Stimulated activated CD8-positive, alpha-beta memory T cell treated with anti-CD3 and anti-CD28 coated beads, Interleukin-12 subunit alpha, Interleukin-12 subunit beta, amount 100 ng/mL, for 24 hours (primary cell): Measurements from ENCODE around the gene ARHGAP6.

Source experiments
- DNase-seq: peaks from one replicate; pipeline ENCODE4 v3.0.0-alpha.2; 2020; ENCODE audit errors: extremely low read depth

Gene ARHGAP6

GRCh38 chrX:11351375-11352295 is 314.1 kb downstream of the ARHGAP6 start:
- no peak for DNase-seq

DNA sequence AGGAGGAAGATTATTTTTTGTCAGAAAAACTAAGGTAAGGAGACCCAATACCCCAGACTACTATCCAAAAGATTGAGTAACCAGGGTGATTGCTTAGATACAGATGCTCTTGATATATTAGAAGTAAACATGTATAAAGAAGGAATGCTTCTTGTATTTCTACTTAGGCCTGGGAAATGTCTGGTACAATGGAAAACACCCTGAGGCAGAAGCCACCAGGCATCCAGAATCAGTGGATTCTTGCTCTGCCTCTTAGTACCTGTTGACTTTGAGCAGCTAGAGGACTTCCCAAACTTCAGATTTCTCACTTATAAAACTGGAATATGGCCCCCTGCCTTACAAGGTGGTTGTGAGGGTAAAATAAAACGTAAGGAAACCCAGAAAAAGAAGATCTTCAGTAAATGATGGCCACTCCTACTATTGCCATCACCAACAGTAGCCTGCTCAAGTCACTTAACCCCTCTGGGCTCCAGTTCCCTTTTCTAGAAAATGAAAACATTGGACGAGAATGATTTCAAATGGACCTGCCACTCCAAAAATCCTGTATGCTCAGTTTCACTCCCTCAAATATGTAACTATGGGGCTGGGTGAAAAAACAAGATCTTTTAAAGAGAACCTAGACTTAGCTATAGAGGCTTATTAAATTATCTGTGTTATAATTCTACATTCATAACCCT is 315.9 kb downstream of the ARHGAP6 start:
- no peak for DNase-seq

GRCh38 chrX:11349020-11349419 is 316.7 kb downstream of the ARHGAP6 start:
- DNase-seq, result no peak

- no peak for DNase-seq
These were observed 318.4 kb downstream of the ARHGAP6 start for GRCh38 chrX:11347300-11347699.

GRCh38 chrX:11346121-11346682 is 319.5 kb downstream of the ARHGAP6 start:
- DNase-seq, result no peak

- DNase-seq, result no peak
These were observed 323.0 kb downstream of the ARHGAP6 start for GRCh38 chrX:11342673-11343072.

GRCh38 chrX:11341274-11342201 is 324.2 kb downstream of the ARHGAP6 start:
- DNase-seq, result no peak

- DNase-seq, result no peak
These were observed 328.3 kb downstream of the ARHGAP6 start for GRCh38 chrX:11337292-11338009.

GRCh38 chrX:11336201-11336600 is 329.5 kb downstream of the ARHGAP6 start:
- no peak for DNase-seq

DNA sequence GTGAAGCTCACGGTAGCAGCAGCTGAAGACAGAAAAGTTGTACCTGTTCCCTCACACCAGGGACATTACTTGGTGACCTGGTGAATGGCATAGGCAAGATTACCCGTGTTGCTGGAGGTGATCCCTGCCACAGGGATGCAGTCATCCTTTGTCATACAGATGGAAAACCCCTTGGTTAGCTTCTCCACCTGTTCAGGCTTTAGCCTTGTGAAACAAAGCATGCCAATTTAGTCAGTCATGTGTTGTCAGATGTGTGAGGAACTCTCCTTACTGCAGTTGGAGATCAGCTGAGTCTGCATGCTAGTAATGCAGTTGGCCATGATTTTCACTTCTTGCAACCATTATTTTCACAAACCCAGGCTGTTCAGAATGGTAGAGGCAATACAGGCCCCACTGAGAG is 331.6 kb downstream of the ARHGAP6 start:
- DNase-seq, result no peak

DNA sequence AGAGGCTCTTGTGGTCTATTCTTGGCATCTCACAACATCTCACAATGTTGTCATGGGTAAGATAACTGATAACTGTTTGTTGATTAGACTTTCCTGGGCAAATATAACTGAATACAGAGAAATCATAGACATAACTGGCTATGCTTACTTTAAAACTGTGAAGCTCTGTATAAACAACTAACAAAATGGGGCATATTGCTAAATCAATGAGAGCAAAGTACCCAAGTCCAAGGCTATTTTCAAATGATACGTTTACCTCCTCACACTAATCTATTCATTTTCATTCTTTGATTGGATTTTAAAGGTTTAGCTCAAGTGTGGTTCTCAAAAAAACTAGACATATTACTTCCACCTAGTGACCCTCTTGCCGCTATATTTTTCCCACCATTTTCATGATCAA is 333.9 kb downstream of the ARHGAP6 start:
- DNase-seq, result no peak

DNA sequence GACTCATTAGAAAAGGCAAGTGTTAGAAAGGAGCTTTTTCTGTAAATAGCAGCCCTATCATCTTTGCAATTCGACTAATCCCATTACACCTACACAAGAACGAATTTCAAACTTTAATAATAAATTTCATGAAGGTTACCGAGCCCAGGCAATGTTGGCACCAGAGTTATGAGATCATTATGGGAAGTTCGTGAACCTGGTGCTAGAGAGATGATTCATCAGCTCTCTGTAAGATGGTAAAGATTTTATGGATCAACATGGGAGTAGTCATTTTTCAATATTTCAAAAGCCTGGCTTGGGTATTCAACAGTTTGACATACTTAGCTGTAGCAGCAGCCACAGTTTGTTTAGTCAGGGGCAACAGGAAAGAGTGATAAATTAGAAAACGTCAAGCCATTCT is 336.7 kb downstream of the ARHGAP6 start:
- DNase-seq, result no peak

DNA sequence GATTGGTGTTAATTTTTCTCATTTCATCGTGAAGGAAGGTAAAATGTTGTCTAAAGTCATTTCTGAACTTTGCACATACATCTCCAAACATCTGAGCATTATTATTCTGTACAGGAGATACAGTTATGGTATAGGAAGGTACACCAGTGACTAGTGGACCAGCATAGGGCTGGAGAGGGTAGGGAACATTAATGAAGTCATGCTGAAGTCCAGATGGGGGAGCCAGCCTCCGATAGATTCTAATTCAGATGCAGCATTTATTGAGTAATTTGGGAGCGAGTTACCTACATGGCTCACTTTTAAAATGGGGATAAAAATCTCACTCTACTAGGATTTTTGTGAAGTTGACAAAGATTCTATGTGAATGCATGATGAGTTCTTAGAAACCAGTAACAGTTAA is 337.6 kb downstream of the ARHGAP6 start:
- DNase-seq, result no peak

DNA sequence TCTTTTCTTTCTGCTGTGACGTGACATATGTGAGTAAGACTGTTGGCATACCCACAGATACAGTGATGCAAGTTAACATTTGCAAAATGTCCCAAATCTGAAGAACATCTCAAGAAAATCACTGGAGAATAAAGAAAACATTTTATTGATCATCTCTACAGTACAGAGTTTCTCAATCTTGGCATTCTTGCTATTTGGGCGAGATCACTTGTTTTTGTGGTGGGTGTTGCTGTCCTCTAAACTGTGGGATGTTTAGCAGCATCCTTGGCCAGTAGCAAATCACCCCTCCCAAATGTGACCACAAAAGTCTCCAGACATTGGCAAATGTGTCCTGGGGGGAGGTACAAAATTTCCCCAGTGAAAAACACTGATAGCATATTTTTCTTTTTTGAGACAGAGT is 343.7 kb downstream of the ARHGAP6 start:
- DNase-seq, result no peak

DNA sequence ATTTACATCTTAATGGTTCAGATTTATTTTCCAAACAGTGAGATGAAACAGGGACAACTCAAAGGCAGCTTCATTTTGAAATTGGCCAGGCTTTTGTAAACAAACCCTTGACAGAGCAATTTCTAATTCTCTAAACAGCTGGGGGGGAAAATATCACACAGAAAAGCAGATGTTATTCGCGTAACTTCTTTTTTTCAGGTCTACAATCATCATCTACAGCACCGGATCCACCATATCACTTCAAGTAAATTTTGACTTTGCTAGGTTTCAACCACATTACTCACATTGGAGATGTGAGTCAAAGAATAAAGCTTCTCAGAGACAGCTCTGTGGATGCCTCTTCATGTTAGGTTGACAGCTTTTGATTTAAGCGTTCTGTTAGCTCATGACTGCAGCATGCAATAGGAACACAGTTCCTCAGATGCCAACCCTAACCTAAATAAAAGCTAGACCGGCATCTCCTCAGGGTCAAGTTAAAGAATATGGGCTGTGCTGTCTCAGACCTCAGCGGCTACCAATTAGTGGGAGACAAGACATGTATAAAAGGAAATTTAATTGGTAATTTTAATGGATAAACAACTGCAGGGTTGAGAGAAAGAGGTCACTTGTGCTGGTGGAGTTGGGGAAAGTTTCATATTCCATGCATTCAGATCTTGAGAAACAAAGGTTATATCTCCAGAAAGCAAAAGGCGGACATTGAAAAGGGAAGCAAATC is 345.8 kb downstream of the ARHGAP6 start:
- DNase-seq, result no peak

DNA sequence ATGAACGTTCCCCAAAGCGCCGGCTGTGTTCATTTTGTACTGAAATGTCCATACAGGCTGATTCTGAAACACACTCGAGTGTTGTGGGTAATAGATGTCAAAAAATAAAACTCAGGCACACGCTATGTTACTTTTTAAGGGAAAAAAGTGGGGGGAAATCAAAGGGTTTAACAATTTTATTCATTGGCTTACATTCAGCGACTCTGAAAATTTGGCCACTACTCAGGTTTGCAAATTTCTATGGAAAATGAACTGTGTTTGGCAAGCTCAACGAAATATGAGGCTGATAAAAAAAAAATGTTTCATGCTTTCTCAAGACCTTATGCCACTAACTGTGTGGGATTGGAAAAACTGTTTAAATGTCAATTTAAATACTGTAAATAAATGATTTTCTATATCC is 354.0 kb downstream of the ARHGAP6 start:
- DNase-seq, result no peak

GRCh38 chrX:11309220-11309619 is 356.5 kb downstream of the ARHGAP6 start:
- DNase-seq, result no peak

- DNase-seq, result no peak
These were observed 360.1 kb downstream of the ARHGAP6 start for GRCh38 chrX:11305641-11306040.

DNA sequence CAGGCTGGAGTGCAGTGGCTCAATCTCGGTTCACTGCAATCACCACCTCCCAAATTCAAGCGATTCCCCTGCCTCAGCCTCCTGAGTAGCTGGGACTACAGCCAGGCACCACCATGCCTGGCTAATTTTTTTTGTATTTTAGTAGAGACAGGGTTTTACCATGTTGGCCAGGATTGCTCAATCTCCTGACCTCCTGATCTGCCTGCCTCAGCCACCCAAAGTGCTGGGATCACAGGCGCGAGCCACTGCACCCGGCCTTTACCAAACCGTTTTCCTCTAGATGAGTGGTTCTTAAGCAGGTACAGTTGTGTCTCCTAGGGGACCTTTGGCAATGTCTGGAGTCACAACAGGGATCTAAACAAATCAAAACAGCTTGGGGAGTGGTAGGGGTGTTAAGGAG is 360.9 kb downstream of the ARHGAP6 start:
- no peak for DNase-seq

DNA sequence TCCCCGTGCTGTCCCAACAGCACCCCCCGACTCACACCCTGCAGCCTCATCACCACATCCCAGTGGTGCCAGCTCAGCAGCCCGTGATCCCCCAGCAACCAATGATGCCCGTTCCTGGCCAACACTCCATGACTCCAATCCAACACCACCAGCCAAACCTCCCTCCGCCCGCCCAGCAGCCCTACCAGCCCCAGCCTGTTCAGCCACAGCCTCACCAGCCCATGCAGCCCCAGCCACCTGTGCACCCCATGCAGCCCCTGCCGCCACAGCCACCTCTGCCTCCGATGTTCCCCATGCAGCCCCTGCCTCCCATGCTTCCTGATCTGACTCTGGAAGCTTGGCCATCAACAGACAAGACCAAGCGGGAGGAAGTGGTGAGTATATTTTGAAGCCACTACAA is 367.1 kb downstream of the ARHGAP6 start:
- DNase-seq, result no peak
